ENCODE measurements around the gene LRRC75A.

- TF ChIP-seq, protein P1, sequence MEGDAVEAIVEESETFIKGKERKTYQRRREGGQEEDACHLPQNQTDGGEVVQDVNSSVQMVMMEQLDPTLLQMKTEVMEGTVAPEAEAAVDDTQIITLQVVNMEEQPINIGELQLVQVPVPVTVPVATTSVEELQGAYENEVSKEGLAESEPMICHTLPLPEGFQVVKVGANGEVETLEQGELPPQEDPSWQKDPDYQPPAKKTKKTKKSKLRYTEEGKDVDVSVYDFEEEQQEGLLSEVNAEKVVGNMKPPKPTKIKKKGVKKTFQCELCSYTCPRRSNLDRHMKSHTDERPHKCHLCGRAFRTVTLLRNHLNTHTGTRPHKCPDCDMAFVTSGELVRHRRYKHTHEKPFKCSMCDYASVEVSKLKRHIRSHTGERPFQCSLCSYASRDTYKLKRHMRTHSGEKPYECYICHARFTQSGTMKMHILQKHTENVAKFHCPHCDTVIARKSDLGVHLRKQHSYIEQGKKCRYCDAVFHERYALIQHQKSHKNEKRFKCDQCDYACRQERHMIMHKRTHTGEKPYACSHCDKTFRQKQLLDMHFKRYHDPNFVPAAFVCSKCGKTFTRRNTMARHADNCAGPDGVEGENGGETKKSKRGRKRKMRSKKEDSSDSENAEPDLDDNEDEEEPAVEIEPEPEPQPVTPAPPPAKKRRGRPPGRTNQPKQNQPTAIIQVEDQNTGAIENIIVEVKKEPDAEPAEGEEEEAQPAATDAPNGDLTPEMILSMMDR (conservative IDR thresholded peaks at IDR 0.05; ENCODE audit: low read depth in 2 of 2): no peak
- TF ChIP-seq EZH2 (IDR thresholded peaks at IDR 0.05; ENCODE audit: low read depth, unreplicated experiment) (no peak), POLR2AphosphoS5 (IDR thresholded peaks at IDR 0.05; ENCODE audit: low read depth) (no peak), EZH2phosphoT487 (IDR thresholded peaks at IDR 0.05; ENCODE audit: unreplicated experiment) (no peak), CREB1 (CRISPR knock-in tag; IDR thresholded peaks at IDR 0.05; ENCODE audit: low read depth) (no peak), REST (IDR thresholded peaks at IDR 0.05; ENCODE audit: unreplicated experiment) (no peak), ZNF331 (CRISPR knock-in tag; IDR thresholded peaks at IDR 0.05; ENCODE audit: low read depth) (no peak), JUNB (IDR thresholded peaks at IDR 0.05; ENCODE audit: unreplicated experiment) (no peak), ZNF114 (CRISPR knock-in tag; IDR thresholded peaks at IDR 0.05) (no peak), NANOG (IDR thresholded peaks at IDR 0.05; ENCODE audit: borderline replicate concordance) (no peak), STAT1 (IDR thresholded peaks at IDR 0.05; ENCODE audit: unreplicated experiment) (no peak)
- TF ChIP-seq, protein P2, sequence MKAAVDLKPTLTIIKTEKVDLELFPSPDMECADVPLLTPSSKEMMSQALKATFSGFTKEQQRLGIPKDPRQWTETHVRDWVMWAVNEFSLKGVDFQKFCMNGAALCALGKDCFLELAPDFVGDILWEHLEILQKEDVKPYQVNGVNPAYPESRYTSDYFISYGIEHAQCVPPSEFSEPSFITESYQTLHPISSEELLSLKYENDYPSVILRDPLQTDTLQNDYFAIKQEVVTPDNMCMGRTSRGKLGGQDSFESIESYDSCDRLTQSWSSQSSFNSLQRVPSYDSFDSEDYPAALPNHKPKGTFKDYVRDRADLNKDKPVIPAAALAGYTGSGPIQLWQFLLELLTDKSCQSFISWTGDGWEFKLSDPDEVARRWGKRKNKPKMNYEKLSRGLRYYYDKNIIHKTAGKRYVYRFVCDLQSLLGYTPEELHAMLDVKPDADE (IDR thresholded peaks at IDR 0.05): no peak
These were observed 69.6 kb downstream of the LRRC75A start for GRCh38 chr17:16422416-16422815.
